ENCODE results near the gene PPFIA4. TPM values are rescaled to one million over a fixed set of nuclear protein-coding genes. Genes with fewer than 3 reads are reported as not detected.
A peak's percentile ranks its signal among the peaks of the same experiment; 100 is the strongest.

PPFIA4 gene
- total and polyA plus RNA-seq, 9 of the 15 experiments (the other 6 are each of a cell fraction or from before 2014, with no cell fraction given) = 0.07 to 12.0 (median 0.70) TPM

DNA sequence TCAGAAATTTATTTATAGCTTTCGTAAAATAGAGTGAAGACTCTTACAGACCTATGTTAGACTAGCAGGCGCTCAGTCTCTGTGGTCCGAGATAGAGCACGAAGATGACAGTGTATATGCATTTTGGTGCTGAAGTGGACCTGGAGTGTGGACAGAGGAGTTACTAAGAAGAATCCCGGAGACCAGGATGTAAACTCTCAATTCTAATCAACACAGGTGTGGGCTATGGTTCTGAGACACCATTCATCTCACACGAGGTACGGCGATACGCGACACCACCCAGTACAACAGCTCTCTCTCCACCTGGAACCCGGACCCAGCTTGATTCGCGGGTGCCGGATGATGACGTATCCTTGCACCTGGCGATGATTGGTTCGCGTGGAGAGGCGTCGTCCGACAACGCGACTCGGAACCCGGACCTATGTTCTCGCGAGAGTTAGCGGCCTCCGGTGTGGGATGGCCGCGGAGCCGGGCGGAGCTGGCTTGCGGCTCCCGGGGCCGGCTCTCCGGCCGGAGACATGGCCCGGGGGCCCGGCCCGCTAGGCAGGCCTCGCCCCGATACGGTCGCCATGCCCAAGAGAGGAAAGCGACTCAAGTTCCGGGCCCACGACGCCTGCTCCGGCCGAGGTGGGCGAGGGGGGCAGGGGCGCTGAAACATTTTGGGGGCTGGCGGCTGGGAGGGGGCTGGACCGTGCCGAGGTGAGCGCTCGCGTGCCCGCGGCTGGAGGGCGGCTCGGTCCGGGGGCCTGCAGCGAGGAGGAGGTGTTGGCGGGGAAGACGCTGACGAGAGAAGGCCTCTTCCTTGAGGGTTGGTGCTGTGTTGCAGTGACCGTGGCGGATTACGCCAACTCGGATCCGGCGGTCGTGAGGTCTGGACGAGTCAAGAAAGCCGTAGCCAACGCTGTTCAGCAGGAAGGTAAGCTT, 19.1 kb upstream of the PPFIA4 start, which contains the start of gene TMEM183A (continued):
- TF ChIP-seq, protein P1, sequence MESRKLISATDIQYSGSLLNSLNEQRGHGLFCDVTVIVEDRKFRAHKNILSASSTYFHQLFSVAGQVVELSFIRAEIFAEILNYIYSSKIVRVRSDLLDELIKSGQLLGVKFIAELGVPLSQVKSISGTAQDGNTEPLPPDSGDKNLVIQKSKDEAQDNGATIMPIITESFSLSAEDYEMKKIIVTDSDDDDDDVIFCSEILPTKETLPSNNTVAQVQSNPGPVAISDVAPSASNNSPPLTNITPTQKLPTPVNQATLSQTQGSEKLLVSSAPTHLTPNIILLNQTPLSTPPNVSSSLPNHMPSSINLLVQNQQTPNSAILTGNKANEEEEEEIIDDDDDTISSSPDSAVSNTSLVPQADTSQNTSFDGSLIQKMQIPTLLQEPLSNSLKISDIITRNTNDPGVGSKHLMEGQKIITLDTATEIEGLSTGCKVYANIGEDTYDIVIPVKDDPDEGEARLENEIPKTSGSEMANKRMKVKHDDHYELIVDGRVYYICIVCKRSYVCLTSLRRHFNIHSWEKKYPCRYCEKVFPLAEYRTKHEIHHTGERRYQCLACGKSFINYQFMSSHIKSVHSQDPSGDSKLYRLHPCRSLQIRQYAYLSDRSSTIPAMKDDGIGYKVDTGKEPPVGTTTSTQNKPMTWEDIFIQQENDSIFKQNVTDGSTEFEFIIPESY (CRISPR knock-in tag; IDR thresholded peaks at IDR 0.05) = no peak
- TF ChIP-seq RBM39 (optimal IDR thresholded peaks at IDR 0.05; ENCODE audit: low read depth, low read length) = no peak
- no peak for TF ChIP-seq BDP1 (IDR thresholded peaks at IDR 0.05; ENCODE audit: insufficient read depth, insufficient read length)
- 0 out of 2 replicates have a peak, but pooled peaks have one; percentile 5 for TF ChIP-seq ZNF431 (CRISPR knock-in tag; IDR thresholded peaks at IDR 0.05)
- TF ChIP-seq FOXJ3 (CRISPR knock-in tag; IDR thresholded peaks at IDR 0.05) = no peak
- TF ChIP-seq RCOR1 (IDR thresholded peaks at IDR 0.05; ENCODE audit: borderline replicate concordance in 1 of 2, low read depth in 2 of 2, low read length in 2 of 2) = no peak
- TF ChIP-seq TRIM28 (IDR thresholded peaks at IDR 0.05) = 0 out of 2 replicates have a peak, but pooled peaks have one; percentile 19
- TF ChIP-seq C11orf30 (IDR thresholded peaks at IDR 0.05; ENCODE audit: low read depth) = peak; percentile 98
- TF ChIP-seq, protein P2, sequence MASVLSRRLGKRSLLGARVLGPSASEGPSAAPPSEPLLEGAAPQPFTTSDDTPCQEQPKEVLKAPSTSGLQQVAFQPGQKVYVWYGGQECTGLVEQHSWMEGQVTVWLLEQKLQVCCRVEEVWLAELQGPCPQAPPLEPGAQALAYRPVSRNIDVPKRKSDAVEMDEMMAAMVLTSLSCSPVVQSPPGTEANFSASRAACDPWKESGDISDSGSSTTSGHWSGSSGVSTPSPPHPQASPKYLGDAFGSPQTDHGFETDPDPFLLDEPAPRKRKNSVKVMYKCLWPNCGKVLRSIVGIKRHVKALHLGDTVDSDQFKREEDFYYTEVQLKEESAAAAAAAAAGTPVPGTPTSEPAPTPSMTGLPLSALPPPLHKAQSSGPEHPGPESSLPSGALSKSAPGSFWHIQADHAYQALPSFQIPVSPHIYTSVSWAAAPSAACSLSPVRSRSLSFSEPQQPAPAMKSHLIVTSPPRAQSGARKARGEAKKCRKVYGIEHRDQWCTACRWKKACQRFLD (CRISPR knock-in tag; IDR thresholded peaks at IDR 0.05) = peak; percentile 91; the same call in 1 of the 2 replicates
- TF ChIP-seq RBM15 (IDR thresholded peaks at IDR 0.05; ENCODE audit: insufficient read depth, low read length) = no peak
- TF ChIP-seq PHB (CRISPR knock-in tag; IDR thresholded peaks at IDR 0.05) = no peak
- TF ChIP-seq ZNF561 (CRISPR knock-in tag; conservative IDR thresholded peaks at IDR 0.05) = no peak
- TF ChIP-seq, protein P3, sequence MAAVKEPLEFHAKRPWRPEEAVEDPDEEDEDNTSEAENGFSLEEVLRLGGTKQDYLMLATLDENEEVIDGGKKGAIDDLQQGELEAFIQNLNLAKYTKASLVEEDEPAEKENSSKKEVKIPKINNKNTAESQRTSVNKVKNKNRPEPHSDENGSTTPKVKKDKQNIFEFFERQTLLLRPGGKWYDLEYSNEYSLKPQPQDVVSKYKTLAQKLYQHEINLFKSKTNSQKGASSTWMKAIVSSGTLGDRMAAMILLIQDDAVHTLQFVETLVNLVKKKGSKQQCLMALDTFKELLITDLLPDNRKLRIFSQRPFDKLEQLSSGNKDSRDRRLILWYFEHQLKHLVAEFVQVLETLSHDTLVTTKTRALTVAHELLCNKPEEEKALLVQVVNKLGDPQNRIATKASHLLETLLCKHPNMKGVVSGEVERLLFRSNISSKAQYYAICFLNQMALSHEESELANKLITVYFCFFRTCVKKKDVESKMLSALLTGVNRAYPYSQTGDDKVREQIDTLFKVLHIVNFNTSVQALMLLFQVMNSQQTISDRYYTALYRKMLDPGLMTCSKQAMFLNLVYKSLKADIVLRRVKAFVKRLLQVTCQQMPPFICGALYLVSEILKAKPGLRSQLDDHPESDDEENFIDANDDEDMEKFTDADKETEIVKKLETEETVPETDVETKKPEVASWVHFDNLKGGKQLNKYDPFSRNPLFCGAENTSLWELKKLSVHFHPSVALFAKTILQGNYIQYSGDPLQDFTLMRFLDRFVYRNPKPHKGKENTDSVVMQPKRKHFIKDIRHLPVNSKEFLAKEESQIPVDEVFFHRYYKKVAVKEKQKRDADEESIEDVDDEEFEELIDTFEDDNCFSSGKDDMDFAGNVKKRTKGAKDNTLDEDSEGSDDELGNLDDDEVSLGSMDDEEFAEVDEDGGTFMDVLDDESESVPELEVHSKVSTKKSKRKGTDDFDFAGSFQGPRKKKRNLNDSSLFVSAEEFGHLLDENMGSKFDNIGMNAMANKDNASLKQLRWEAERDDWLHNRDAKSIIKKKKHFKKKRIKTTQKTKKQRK (IDR thresholded peaks at IDR 0.05; ENCODE audit: borderline replicate concordance, low read depth, low read length) = no peak
- no peak for TF ChIP-seq CCAR2 (IDR thresholded peaks at IDR 0.05; ENCODE audit: low read depth, low read length)
- TF ChIP-seq KAT7 (CRISPR knock-in tag; IDR thresholded peaks at IDR 0.05; ENCODE audit: borderline replicate concordance) = peak; percentile 64; the same call in 1 of the 2 replicates
- TF ChIP-seq NR4A1 (CRISPR knock-in tag; IDR thresholded peaks at IDR 0.05) = no peak
- TF ChIP-seq NR4A1 (tag; IDR thresholded peaks at IDR 0.05) = peak; percentile 42; the same call in 1 of the 2 replicates
